HepG2 (cell line): Measurements from ENCODE around the gene CCDC57. TPM values are rescaled to one million over a fixed set of nuclear protein-coding genes. Genes with fewer than 3 reads are reported as not detected.
A peak's percentile ranks its signal among the peaks of the same experiment; 100 is the strongest.

ENCODE experiments used
- BRD4 ChIP-seq: sonication (generic); formaldehyde crosslinking; IDR thresholded peaks from 2 replicates; pipeline ENCODE4 v1.4.0; 2020; ENCODE audit warnings: missing genetic modification reagents
- CCAR2 ChIP-seq: fragments of 200-400 bp; formaldehyde crosslinking; optimal IDR thresholded peaks from 2 replicates; pipeline ENCODE3; 2018; ENCODE audit warnings: low read depth, mild to moderate bottlenecking, low read length, moderate library complexity
- CREB3 ChIP-seq: sonication (generic); formaldehyde crosslinking; IDR thresholded peaks from 2 replicates; pipeline ENCODE4 v1.5.0; 2020; ENCODE audit warnings: missing genetic modification reagents
- CREBL2 ChIP-seq: sonication (generic); formaldehyde crosslinking; IDR thresholded peaks from 2 replicates; pipeline ENCODE4 v1.8.1; 2023; ENCODE audit warnings: missing genetic modification reagents, mild to moderate bottlenecking, borderline replicate concordance
- DPF2 ChIP-seq: sonication (generic); formaldehyde crosslinking; IDR thresholded peaks from 2 replicates; pipeline ENCODE4 v1.4.0; 2020; ENCODE audit warnings: mild to moderate bottlenecking, low read depth, missing genetic modification reagents, borderline replicate concordance
- GRHL1 ChIP-seq: sonication (generic); formaldehyde crosslinking; conservative IDR thresholded peaks from 2 replicates; pipeline ENCODE4 v1.8.0; 2022; ENCODE audit warnings: missing genetic modification reagents
- KIAA2018 ChIP-seq: sonication (generic); formaldehyde crosslinking; IDR thresholded peaks from 2 replicates; pipeline ENCODE4 v1.5.0; 2020; ENCODE audit warnings: mild to moderate bottlenecking, missing genetic modification reagents, borderline replicate concordance
- MIXL1 ChIP-seq: IDR thresholded peaks from 2 replicates; pipeline ENCODE4 v1.6.1; 2016
- TBL1XR1 ChIP-seq: fragments of 150-350 bp; IDR thresholded peaks from 2 replicates; pipeline ENCODE4 v1.6.1; 2014; ENCODE audit warnings: borderline replicate concordance, low read length; ENCODE audit not compliant: partially characterized antibody
- ZNF280D ChIP-seq: sonication (generic); formaldehyde crosslinking; IDR thresholded peaks from 2 replicates; pipeline ENCODE4 v1.5.1; 2020; ENCODE audit warnings: mild to moderate bottlenecking, missing genetic modification reagents
- ZNF446 ChIP-seq: sonication (generic); formaldehyde crosslinking; IDR thresholded peaks from 2 replicates; pipeline ENCODE4 v1.5.0; 2020; ENCODE audit warnings: mild to moderate bottlenecking, missing genetic modification reagents
- ZNF605 ChIP-seq: sonication (generic); formaldehyde crosslinking; IDR thresholded peaks from 2 replicates; pipeline ENCODE4 v1.8.0; 2022; ENCODE audit warnings: mild to moderate bottlenecking, missing genetic modification reagents
- ZNF740 ChIP-seq: sonication (generic); formaldehyde crosslinking; IDR thresholded peaks from 2 replicates; pipeline ENCODE4 v1.4.0; 2020; ENCODE audit warnings: missing genetic modification reagents
- polyA plus RNA-seq, 8 experiments: library from polyadenylated mRNA; depleted of rRNA in 3 of 8; stranded (reverse) in 7 of 8; unstranded in 1 of 8; fragments of >200 nt; fragmentation: Illumina TruSeq in 4 of 8; extraction: Trizol in 4 of 8; gene quantifications; 2 replicates each; pipeline versions ENCODE4 v1.2.1 to v1.2.3, GENCODE V29; 2011 to 2016; ENCODE audit warnings: low read depth in 4 of 8, missing spikeins in 1 of 8, mixed read lengths in 1 of 8; ENCODE audit not compliant: insufficient read depth in 1 of 8
- total RNA-seq, 5 experiments: library from RNA; depleted of rRNA; stranded (reverse); fragments of >200 nt; fragmentation: Illumina TruSeq; extraction: Trizol; gene quantifications; 2 replicates each; pipeline ENCODE4 v1.2.3, GENCODE V29; 2016; ENCODE audit warnings: low read depth in 1 of 5

The CCDC57 gene
- total and polyA plus RNA-seq, 2 of the 13 experiments (the other 11 are each of a cell fraction or from before 2014, with no cell fraction given), result 59.3 to 59.9 TPM

GRCh38 chr17:82217120-82217529, 4.5 kb upstream of the CCDC57 start (continued):
- no peak for TF ChIP-seq KIAA2018 (CRISPR knock-in tag)
- no peak for TF ChIP-seq CCAR2
- peak; percentile 50; the same call in 1 of the 2 replicates for TF ChIP-seq ZNF740 (CRISPR knock-in tag)
- no peak for TF ChIP-seq ZNF280D
- no peak; the same call in 1 of the 2 replicates for TF ChIP-seq DPF2
- TF ChIP-seq TBL1XR1, result no peak
- TF ChIP-seq ZNF605 (CRISPR knock-in tag), result no peak
- no peak for TF ChIP-seq CREBL2 (CRISPR knock-in tag)
- no peak for TF ChIP-seq MIXL1
- TF ChIP-seq CREB3 (CRISPR knock-in tag), result no peak
- TF ChIP-seq GRHL1 (CRISPR knock-in tag), result no peak
- no peak for TF ChIP-seq ZNF446 (CRISPR knock-in tag)
- 0 out of 2 replicates have a peak, but pooled peaks have one; percentile 75 for TF ChIP-seq BRD4 (CRISPR knock-in tag)
